ENCODE results near the gene PROB1. TPM values are rescaled to one million over a fixed set of nuclear protein-coding genes. Genes with fewer than 3 reads are reported as not detected.

PROB1 gene
- total RNA-seq, 1 donor from 2014 or later, result 1.9 TPM

DNA sequence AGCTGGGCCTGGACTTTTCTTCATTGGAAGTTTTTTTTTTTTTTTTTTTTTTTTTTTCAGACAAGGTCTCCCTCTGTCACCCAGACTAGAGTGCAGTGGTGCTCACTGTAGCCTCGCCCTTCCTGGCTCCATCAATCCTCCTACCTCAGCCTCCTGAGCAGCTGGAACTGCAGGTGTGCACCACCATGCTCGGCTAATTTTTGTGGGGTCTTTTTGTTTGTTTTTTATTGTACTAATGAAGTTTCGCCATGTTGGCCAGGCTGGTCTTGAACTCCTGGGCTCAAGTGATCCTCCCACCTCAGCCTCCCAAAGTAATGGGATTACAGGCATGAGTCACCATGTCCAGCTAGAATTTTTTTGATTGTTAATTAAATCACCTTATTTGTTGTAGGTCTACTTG, 40.8 kb upstream of the PROB1 start:
- ATAC-seq, result no peak
- H3K9me3 ChIP-seq, result no peaks in the 10 kb centered on the region
- H3K27ac ChIP-seq, result no peak overlapping the region
- DNase-seq, result no peak
- TF ChIP-seq, protein P1, sequence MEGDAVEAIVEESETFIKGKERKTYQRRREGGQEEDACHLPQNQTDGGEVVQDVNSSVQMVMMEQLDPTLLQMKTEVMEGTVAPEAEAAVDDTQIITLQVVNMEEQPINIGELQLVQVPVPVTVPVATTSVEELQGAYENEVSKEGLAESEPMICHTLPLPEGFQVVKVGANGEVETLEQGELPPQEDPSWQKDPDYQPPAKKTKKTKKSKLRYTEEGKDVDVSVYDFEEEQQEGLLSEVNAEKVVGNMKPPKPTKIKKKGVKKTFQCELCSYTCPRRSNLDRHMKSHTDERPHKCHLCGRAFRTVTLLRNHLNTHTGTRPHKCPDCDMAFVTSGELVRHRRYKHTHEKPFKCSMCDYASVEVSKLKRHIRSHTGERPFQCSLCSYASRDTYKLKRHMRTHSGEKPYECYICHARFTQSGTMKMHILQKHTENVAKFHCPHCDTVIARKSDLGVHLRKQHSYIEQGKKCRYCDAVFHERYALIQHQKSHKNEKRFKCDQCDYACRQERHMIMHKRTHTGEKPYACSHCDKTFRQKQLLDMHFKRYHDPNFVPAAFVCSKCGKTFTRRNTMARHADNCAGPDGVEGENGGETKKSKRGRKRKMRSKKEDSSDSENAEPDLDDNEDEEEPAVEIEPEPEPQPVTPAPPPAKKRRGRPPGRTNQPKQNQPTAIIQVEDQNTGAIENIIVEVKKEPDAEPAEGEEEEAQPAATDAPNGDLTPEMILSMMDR (IDR thresholded peaks at IDR 0.05), result no peak
- H3K27me3 ChIP-seq, result no peaks in the 10 kb centered on the region
- no peaks in the 10 kb centered on the region for H3K36me3 ChIP-seq
- H3K4me3 ChIP-seq, result no peak overlapping the region
- H3K4me1 ChIP-seq, result no peaks in the 10 kb centered on the region
- intact Hi-C loops (cut with DNase I), result no loop called here

- H3K36me3 ChIP-seq, result peaks cover 12% of the 10 kb centered on the region
These were observed 36.8 kb upstream of the PROB1 start for GRCh38 chr5:139431706-139432105.

GRCh38 chr5:139430015-139430414, 35.1 kb upstream of the PROB1 start:
- TF ChIP-seq, protein P1 (IDR thresholded peaks at IDR 0.05), result no peak
- Histone ChIP-seq H3K4me3 (no peak overlapping the region), H3K27ac (no peak overlapping the region), H3K36me3 (peaks cover 24% of the 10 kb centered on the region), H3K27me3 (no peaks in the 10 kb centered on the region), H3K9me3 (no peaks in the 10 kb centered on the region), H3K4me1 (no peaks in the 10 kb centered on the region)
- ATAC-seq, result no peak
- intact Hi-C loops (cut with DNase I), result no loop called here
- no peak for DNase-seq

More at GRCh38 chr5:139431706-139432105, 36.8 kb upstream of the PROB1 start:
- TF ChIP-seq, protein P1 (IDR thresholded peaks at IDR 0.05), result no peak
- Histone ChIP-seq H3K4me3 (no peak overlapping the region), H3K9me3 (no peaks in the 10 kb centered on the region), H3K27ac (no peak overlapping the region), H3K4me1 (no peaks in the 10 kb centered on the region), H3K27me3 (no peaks in the 10 kb centered on the region)
- ATAC-seq (no peak), DNase-seq (no peak)
- intact Hi-C loops (cut with DNase I), result no loop called here

DNA sequence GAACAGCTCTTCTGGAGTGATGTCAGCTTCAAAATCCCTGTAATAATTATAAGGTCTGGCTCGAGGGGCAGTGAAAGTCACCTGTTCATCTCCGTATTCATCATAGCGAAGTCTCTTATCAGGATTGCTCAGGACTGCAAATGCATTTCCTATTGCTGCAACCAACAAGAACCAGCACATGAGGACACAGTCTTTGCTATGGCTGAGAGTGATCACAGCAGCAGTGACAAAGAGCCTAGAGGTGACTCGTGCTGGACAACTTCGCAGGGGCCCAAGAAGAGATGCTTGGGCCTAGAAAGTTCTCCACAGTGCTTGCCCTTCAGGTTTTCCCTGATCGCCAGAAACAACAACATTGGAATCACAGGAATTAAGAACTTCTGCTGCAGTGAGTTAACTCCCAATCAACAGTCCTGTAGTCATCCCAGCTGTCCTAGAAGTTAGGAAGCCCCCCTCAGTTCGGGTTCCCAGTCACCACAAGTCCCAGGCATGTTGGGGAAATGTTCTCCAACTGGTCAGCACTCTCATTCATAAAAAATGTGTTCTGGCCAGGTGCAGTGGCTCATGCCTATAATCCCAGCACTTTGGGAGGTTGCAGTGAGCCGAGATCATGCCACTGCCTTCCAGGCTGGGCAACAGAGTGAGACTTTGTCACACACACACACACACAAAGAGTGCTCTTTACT, 31.4 kb upstream of the PROB1 start:
- H3K27ac ChIP-seq, result no peak overlapping the region
- no peak overlapping the region for H3K4me3 ChIP-seq
- TF ChIP-seq, protein P1 (IDR thresholded peaks at IDR 0.05), result no peak
- ATAC-seq, result no peak
- H3K27me3 ChIP-seq, result no peaks in the 10 kb centered on the region
- no peaks in the 10 kb centered on the region for H3K9me3 ChIP-seq
- intact Hi-C loops (cut with DNase I), result no loop called here
- DNase-seq, result no peak
- H3K36me3 ChIP-seq, result peaks cover 41% of the 10 kb centered on the region
- H3K4me1 ChIP-seq, result no peaks in the 10 kb centered on the region

DNA sequence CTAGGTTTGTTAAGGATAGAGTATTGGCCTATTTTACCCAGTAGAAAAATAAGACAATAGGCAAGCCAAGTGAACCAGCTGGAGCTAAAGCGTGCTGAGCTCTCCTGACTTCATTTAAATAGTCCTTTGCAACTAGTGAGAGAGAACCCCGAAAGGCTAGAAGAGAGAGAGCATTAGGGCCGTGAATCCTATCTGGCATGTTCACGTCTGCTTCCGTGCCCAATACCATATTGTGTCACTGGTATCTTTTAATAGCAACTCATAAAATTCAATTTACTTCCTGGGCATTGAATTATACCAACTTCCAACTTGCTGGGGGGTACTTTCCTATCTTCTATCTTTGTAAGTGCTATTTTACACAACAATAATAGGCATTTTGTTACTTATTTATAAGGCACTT, 30.6 kb upstream of the PROB1 start:
- DNase-seq, result no peak
- Histone ChIP-seq H3K27me3 (no peaks in the 10 kb centered on the region), H3K36me3 (peaks cover 44% of the 10 kb centered on the region), H3K27ac (no peak overlapping the region), H3K4me3 (no peak overlapping the region), H3K4me1 (no peaks in the 10 kb centered on the region), H3K9me3 (no peaks in the 10 kb centered on the region)
- ATAC-seq, result no peak
- TF ChIP-seq, protein P1 (IDR thresholded peaks at IDR 0.05), result no peak
- intact Hi-C loops (cut with DNase I), result no loop called here
